Measurements from ENCODE around the gene SOX15.

DNA sequence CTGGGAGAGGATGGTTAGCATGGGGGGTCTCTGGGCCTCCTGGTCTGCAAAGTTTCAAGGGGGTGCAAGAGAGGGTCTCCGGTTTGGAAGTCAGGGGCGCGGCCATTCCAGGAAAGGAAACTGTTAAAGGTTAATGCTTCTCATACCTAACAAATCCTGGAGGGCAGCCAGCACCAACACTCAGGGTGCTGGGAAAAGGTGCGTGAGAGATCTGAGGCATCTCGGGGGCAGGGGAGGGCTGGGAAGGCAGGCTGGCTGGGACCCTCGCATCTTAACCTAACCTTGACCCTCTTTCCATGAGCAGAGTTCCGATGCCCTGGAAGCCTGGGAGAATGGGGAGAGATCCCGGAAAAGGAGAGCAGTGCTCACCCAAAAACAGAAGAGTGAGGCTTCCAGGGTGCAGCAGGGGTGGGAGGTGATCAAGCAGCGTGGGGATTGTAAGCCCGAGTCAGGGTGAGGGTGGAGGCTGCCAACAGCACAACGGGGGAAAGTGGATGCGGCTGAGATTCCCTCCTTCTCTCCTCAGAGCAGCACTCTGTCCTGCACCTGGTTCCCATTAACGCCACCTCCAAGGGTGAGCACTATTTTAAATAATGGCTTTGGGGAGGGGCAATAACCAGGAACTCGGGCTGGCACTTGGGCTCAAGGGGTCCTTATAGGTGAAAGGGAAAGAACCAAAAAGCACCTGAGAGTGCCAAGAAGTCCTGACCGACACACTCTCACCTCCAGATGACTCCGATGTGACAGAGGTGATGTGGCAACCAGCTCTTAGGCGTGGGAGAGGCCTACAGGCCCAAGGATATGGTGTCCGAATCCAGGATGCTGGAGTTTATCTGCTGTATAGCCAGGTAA, 30.3 kb downstream of the SOX15 start:
- no peak for TF ChIP-seq POLR2A (IDR thresholded peaks at IDR 0.05; ENCODE audit: low read depth, low read length)
- no peak for TF ChIP-seq POLR2AphosphoS5 (IDR thresholded peaks at IDR 0.05; ENCODE audit: low read depth, low read length)
- no peak for TF ChIP-seq TAF1 (IDR thresholded peaks at IDR 0.05; ENCODE audit: low read depth, low read length)
- no peak for TF ChIP-seq SPI1 (IDR thresholded peaks at IDR 0.05; ENCODE audit: low read depth, low read length)
- no peak for TF ChIP-seq POU2F2 (IDR thresholded peaks at IDR 0.05; ENCODE audit: low read depth, low read length)
- TF ChIP-seq PAX5 (IDR thresholded peaks at IDR 0.05; ENCODE audit: insufficient read depth, low read length, severe bottlenecking): no peak
